Thyroid gland (tissue), 4 donors: ENCODE data around the gene PARD3. TPM values are rescaled to one million over a fixed set of nuclear protein-coding genes. Genes with fewer than 3 reads are reported as not detected.

Experiments used
- DNase-seq, 2 donors: peaks; one replicate each; pipeline ENCODE4 v3.0.0-alpha.2; 2019
- H3K27ac ChIP-seq, 3 donors: fragments of 200-600 bp; sonication (generic); 1 replicate in 2 of 3; 2 replicates in 1 of 3; pipeline ENCODE4 v1.5.1; 2016 to 2019; ENCODE audit warnings: mild to moderate bottlenecking in 1 of 3, moderate library complexity in 1 of 3
- H3K27me3 ChIP-seq: fragments of 200-600 bp; sonication (generic); one replicate; pipeline ENCODE4 v1.5.1; 2019
- H3K36me3 ChIP-seq, 2 donors: fragments of 200-600 bp; sonication (generic); one replicate each; pipeline ENCODE4 v1.5.1; 2016 to 2019
- H3K4me1 ChIP-seq, 2 donors: fragments of 200-600 bp; sonication (generic); one replicate each; pipeline ENCODE4 v1.5.1; 2017 to 2019
- H3K4me3 ChIP-seq, 3 donors: fragments of 200-600 bp; sonication (generic); replicated peaks in 1 of 3; 1 replicate in 2 of 3; 2 replicates in 1 of 3; pipeline ENCODE4 v1.5.1; 2016; ENCODE audit warnings: mild to moderate bottlenecking in 1 of 3
- H3K9me3 ChIP-seq: fragments of 200-600 bp; sonication (generic); one replicate; pipeline ENCODE4 v1.5.1; 2017
- CTCF ChIP-seq, 6 experiments: fragments of 200-600 bp in 3 of 6; fragments of 450-650 bp in 3 of 6; sonication (generic) in 3 of 6; IDR thresholded peaks; one replicate each; pipeline ENCODE4 v1.5.1; 2016 to 2019; ENCODE audit warnings: antibody characterized with exemption in 6 of 6, mild to moderate bottlenecking in 2 of 6, inconsistent platforms in 1 of 6, moderate library complexity in 1 of 6
- POLR2A ChIP-seq, 2 donors: fragments of 450-650 bp; IDR thresholded peaks; one replicate each; pipeline ENCODE4 v1.6.1; 2017; ENCODE audit warnings: antibody characterized with exemption in 2 of 2, mild to moderate bottlenecking in 2 of 2, moderate library complexity in 1 of 2
- WGBS, 2 donors: methylation state at CpG; one replicate each; pipeline ENCODE4 v1.1.5; 2017; 5-methylcytosine and 5-hydroxymethylcytosine counted together
- intact Hi-C: fragments of 100-400 bp; cut with DNase I; formaldehyde crosslinking; loops from one replicate; pipeline ENCODE4 v1.15.1; 2023
- total RNA-seq, 4 donors: library from RNA; depleted of rRNA; stranded (reverse); fragments of >200 nt; gene quantifications; one replicate each; pipeline ENCODE4 v1.2.3, GENCODE V29; 2016

Gene PARD3
- total RNA-seq, 4 donors from 2014 or later = 48.6 to 88.4 (median 57.7) TPM

DNA sequence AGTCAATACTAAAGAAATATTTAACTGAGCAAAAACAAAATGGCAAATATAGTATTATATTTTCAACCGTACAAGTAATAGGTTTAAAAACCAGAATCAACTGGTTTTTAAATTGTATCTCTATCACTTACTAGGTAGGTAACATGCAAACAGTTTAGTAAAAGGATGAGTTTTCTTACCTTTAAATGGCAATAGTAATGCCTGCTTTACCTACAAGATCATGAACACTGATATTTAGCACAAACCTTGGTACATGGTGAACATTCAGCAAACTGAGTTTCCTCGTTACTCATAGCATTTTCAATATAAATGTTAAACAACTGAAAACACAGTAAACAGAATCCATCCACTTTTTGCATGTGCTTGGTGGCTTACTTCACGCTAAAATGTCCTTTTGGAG, 389.1 kb downstream of the PARD3 start:
- H3K4me3 ChIP-seq = no peak overlapping the region
- TF ChIP-seq POLR2A (IDR thresholded peaks at IDR 0.05) (no peak), CTCF (IDR thresholded peaks at IDR 0.05) (no peak)
- WGBS, 2 donors = 60 to 80% methylated on average over 3 of the region's 3 CpGs
- H3K4me1 ChIP-seq = peaks cover 12 to 21% of the 10 kb centered on the region in 2 donors
- no peak overlapping the region for H3K27ac ChIP-seq
- H3K9me3 ChIP-seq = no peaks in the 10 kb centered on the region
- H3K27me3 ChIP-seq = no peaks in the 10 kb centered on the region
- intact Hi-C loops = no loop called here
- no peak for DNase-seq
- H3K36me3 ChIP-seq = no peaks in the 10 kb centered on the region

- DNase-seq = no peak
- no peaks in the 10 kb centered on the region for H3K9me3 ChIP-seq
- peaks cover 12 to 20% of the 10 kb centered on the region in 2 donors for H3K4me1 ChIP-seq
- intact Hi-C loops = no loop called here
- TF ChIP-seq CTCF (IDR thresholded peaks at IDR 0.05) = no peak
- no peak for TF ChIP-seq POLR2A (IDR thresholded peaks at IDR 0.05)
- 67 to 75% methylated on average over 5 of the region's 5 CpGs for WGBS, 2 donors
- no peak overlapping the region for H3K4me3 ChIP-seq
- no peaks in the 10 kb centered on the region for H3K36me3 ChIP-seq
- H3K27ac ChIP-seq = no peak overlapping the region
- no peaks in the 10 kb centered on the region for H3K27me3 ChIP-seq
Observed at GRCh38 chr10:34423673-34424625, 391.1 kb downstream of the PARD3 start.

DNA sequence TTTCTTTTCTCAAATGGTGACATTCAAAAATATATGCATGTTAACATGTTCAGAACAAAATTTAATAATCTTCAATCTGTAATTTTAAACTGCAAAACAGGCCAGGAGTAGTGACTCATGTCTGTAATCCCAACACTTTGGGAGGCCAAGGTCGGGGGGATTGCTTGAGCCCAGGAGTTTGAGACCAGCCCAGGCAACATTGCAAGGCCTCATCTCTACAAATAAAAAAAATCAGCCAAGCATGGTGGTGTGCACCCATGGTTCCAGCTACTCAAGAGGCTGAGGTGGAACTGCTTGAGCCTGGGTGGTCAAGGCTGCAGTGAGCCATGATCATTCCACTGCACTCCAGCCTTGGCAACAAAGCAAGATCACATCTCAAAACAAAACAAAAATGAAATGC, 394.3 kb downstream of the PARD3 start:
- no peaks in the 10 kb centered on the region for H3K9me3 ChIP-seq
- H3K4me1 ChIP-seq = peaks cover 12 to 22% of the 10 kb centered on the region in 2 donors
- H3K4me3 ChIP-seq = no peak overlapping the region
- no peaks in the 10 kb centered on the region for H3K36me3 ChIP-seq
- 0% methylated on average over 1 of the region's 1 CpG for WGBS, 2 donors
- TF ChIP-seq CTCF (IDR thresholded peaks at IDR 0.05) (no peak), POLR2A (IDR thresholded peaks at IDR 0.05) (no peak)
- no peaks in the 10 kb centered on the region for H3K27me3 ChIP-seq
- intact Hi-C loops = no loop called here
- H3K27ac ChIP-seq = no peak overlapping the region
- peak; percentile 76 to 85 for DNase-seq

- TF ChIP-seq POLR2A (IDR thresholded peaks at IDR 0.05) (no peak), CTCF (IDR thresholded peaks at IDR 0.05) (no peak)
- intact Hi-C loops = no loop called here
- H3K27me3 ChIP-seq = no peaks in the 10 kb centered on the region
- WGBS, 2 donors = 88 to 93% methylated on average over 3 of the region's 3 CpGs
- peaks cover 12 to 22% of the 10 kb centered on the region in 2 donors for H3K4me1 ChIP-seq
- no peak for DNase-seq
- H3K27ac ChIP-seq = no peak overlapping the region
- H3K36me3 ChIP-seq = no peaks in the 10 kb centered on the region
- no peaks in the 10 kb centered on the region for H3K9me3 ChIP-seq
- H3K4me3 ChIP-seq = no peak overlapping the region
Observed at GRCh38 chr10:34420273-34420672, 394.8 kb downstream of the PARD3 start.

GRCh38 chr10:34415039-34415438, 400.1 kb downstream of the PARD3 start:
- WGBS, 2 donors = 64 to 67% methylated on average over 4 of the region's 4 CpGs
- H3K4me1 ChIP-seq = peaks cover 0 to 13% of the 10 kb centered on the region in 2 donors
- H3K27ac ChIP-seq = no peak overlapping the region
- intact Hi-C loops = no loop called here
- no peaks in the 10 kb centered on the region for H3K27me3 ChIP-seq
- H3K4me3 ChIP-seq = no peak overlapping the region
- H3K9me3 ChIP-seq = no peaks in the 10 kb centered on the region
- TF ChIP-seq CTCF (IDR thresholded peaks at IDR 0.05) (no peak), POLR2A (IDR thresholded peaks at IDR 0.05) (no peak)
- DNase-seq = no peak
- no peaks in the 10 kb centered on the region for H3K36me3 ChIP-seq
